GM12874 (cell line): Measurements from ENCODE around the gene DRGX.

ENCODE experiments used
- CTCF ChIP-seq: IDR thresholded peaks from 2 replicates; pipeline ENCODE4 v1.5.1; 2011; ENCODE audit warnings: low read depth, mild to moderate bottlenecking, control low read depth, low read length, moderate library complexity; ENCODE audit not compliant: insufficient read depth

Gene DRGX

GRCh38 chr10:49353026-49353894, 42.6 kb downstream of the DRGX start:
- TF ChIP-seq CTCF = no peak

DNA sequence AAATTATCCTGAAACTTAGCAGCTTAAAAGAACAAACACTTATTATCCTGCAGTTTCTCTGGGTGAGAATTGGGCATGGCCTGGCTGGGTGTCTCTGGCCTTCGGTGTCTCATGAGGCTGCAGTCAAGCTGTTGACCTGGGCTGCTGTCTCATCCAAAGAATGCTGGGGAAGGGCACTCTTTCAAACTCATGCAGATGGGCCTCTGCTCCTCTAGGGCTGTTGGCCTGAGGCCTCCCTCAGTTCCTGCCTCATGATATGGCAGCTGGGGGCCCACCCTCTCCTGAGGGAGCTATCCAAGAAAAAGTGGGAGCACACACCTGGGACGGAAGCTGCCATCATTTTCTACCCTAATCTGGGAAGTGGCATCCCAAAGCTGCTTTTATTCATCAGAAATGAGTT, 43.6 kb downstream of the DRGX start:
- TF ChIP-seq CTCF = no peak

DNA sequence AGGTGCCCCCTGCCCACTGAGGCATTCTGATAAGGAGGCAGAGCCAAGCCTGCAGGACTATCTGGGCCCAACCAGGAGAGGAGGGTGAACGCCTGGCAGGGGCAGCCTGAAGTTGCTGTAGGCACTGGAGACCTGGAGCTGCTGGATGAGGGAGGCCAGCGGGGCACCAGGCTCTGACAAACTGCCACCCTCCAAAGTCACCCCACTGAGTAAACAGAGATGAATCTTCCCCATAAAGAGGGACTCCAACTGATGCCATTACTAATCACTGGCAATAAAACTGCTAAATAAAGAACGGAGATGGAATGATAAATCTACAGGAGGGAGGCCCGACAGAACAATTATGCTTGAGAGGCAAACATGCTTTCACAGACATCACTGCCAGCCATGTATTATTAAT, 44.2 kb downstream of the DRGX start:
- TF ChIP-seq CTCF = no peak

DNA sequence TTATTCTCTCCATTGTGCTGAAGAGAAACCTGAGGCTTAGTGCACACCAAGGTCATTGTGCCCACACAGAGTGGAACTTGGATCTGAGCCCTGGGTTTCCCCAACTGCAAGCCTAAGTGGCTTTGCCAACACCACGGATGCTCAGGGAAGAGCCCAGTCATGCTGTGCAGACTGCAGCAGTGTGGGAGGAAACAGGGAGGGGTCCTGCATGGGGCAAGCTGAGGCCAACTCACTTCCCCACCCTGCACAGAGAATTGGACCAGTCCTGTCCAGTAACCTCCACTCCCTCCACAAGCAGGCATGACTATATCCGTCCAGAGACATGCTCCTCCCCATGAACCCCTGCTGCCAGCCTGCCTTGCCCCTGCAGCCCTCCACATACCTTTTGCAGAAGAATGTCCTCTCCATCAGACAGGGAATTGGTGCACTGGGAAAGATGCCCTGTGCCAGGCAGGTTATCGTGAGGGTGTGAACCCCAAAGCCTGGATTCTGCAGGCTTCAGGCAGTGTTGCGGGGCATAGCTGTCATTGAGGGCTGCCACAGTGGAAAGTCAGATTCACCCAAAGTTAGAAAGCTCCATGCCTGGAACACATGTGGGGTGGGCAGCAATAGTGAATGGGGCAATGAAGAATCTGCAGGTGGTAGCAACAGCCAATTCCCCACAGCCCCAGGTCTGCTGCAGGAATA, 44.9 kb downstream of the DRGX start:
- no peak for TF ChIP-seq CTCF

DNA sequence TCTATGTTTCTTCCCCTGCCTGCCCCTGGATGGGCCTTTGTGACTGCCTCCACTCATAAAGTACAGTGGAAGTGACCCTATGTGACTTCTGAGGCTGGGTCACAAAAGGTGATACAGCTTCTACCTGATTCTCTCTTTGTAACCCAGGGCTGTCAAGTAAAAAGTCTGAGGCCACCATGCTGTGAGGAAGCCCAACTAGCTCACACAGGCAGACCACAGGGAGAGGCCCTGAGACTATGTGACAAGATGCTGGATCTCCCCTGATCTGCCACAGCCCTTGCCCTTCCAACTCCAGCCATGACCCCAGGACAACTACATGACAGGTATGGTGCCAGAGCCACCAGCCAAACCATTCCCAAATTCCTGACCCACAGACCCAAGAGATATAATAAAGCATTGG, 45.8 kb downstream of the DRGX start:
- no peak for TF ChIP-seq CTCF

DNA sequence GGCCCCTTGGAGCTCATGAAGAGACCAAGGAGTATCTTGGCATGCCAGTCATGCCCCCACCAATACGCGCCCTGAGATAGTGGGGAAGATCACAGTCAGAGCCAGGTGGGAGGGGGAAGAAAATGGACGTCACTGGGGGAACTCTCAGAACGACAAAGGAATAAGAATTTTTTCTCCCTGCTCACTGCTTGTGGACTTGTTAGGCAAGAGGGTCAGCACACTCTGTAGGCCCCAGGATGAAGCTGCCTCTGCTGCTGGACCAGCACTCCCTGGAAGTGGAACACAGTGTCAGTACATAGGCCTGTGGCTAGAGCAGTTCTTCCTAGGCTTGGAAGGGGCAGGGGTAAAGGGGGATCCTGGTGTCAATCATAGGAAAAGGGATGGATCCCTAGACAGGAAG, 46.5 kb downstream of the DRGX start:
- no peak for TF ChIP-seq CTCF

GRCh38 chr10:49348593-49348992, 47.3 kb downstream of the DRGX start:
- no peak for TF ChIP-seq CTCF
